Fibroblast of mammary gland (primary cell): Measurements from ENCODE around the gene MAML3.
"Not testable (repeated sequence)": the region's sequence is repeated elsewhere in the genome, so short reads cannot be mapped to it uniquely, and the experiment has no call there.

Source experiments
- DNase-seq: peaks from one replicate; pipeline ENCODE4 v3.0.0-alpha.2; 2010; ENCODE audit warnings: low read depth
- H3K4me3 ChIP-seq: 2 replicates; pipeline ENCODE4 v1.5.1; 2011; ENCODE audit warnings: low read depth, mild to moderate bottlenecking, low read length, moderate library complexity; ENCODE audit not compliant: control insufficient read depth
- TF ChIP-seq, protein P1 (sequence below): conservative IDR thresholded peaks from 2 replicates; pipeline ENCODE4 v1.5.1; 2011; ENCODE audit warnings: low read depth, low read length, inconsistent platforms; ENCODE audit not compliant: control insufficient read depth, insufficient read depth

Gene MAML3

DNA sequence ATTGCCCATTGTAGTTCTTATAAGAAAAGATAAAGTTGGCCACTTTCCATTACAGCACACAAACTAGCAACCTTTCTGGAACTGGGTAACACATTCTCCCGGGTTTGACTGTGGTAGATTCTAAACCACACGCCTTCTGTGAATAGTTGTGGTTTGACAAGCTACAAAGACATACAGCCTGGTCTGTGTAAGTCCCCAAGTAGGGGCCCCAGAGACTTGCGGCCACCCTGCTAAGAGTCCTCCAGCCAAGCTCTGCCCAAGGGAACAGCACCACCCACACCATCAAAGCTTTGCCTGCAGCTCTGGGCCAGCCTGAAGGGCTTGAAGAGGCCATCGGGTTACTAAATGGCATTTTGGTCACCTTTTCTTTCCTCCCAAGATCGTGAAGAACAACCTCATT lies 203.4 kb downstream of the MAML3 start:
- DNase-seq = peak; percentile 35
- H3K4me3 ChIP-seq = no peak overlapping the region
- TF ChIP-seq, protein P1, sequence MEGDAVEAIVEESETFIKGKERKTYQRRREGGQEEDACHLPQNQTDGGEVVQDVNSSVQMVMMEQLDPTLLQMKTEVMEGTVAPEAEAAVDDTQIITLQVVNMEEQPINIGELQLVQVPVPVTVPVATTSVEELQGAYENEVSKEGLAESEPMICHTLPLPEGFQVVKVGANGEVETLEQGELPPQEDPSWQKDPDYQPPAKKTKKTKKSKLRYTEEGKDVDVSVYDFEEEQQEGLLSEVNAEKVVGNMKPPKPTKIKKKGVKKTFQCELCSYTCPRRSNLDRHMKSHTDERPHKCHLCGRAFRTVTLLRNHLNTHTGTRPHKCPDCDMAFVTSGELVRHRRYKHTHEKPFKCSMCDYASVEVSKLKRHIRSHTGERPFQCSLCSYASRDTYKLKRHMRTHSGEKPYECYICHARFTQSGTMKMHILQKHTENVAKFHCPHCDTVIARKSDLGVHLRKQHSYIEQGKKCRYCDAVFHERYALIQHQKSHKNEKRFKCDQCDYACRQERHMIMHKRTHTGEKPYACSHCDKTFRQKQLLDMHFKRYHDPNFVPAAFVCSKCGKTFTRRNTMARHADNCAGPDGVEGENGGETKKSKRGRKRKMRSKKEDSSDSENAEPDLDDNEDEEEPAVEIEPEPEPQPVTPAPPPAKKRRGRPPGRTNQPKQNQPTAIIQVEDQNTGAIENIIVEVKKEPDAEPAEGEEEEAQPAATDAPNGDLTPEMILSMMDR = no peak

- not testable (repeated sequence) for DNase-seq, H3K4me3 ChIP-seq
These were observed 209.1 kb downstream of the MAML3 start for GRCh38 chr4:139944916-139945315.

GRCh38 chr4:139943277-139943676 lies 210.7 kb downstream of the MAML3 start:
- TF ChIP-seq, protein P1 = no peak

DNA sequence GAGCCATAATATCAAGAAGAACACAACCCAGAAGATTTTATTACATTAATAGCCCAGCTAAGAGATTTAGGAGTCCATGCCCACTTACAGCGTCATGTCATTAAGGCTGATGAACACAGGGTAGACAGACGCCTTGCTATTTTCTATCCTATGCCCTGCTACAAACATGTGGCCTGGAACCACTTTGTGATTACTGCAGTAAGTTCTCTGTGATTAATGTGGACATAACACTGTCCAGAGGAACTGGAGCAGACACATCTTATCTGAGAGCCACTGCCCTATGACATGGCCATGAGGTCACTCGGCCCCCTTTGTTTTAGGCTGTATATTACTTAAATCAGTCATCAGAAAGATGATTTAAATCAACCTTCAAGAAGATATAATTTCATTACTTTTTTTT lies 211.7 kb downstream of the MAML3 start:
- no peak for DNase-seq
- TF ChIP-seq, protein P1 = no peak
- no peak overlapping the region for H3K4me3 ChIP-seq

More at GRCh38 chr4:139943277-139943676, 210.7 kb downstream of the MAML3 start:
- no peak for DNase-seq
- H3K4me3 ChIP-seq = no peak overlapping the region

GRCh38 chr4:139940600-139940999 lies 213.4 kb downstream of the MAML3 start:
- H3K4me3 ChIP-seq = no peak overlapping the region
- TF ChIP-seq, protein P1 = no peak
- DNase-seq = no peak

- no peak overlapping the region for H3K4me3 ChIP-seq
- no peak for DNase-seq
- TF ChIP-seq, protein P1 = no peak
These were observed 215.6 kb downstream of the MAML3 start for GRCh38 chr4:139938414-139938813.

GRCh38 chr4:139935911-139936310 lies 218.1 kb downstream of the MAML3 start:
- no peak for DNase-seq
- TF ChIP-seq, protein P1 = no peak

More at GRCh38 chr4:139935911-139936310, 218.1 kb downstream of the MAML3 start:
- no peak overlapping the region for H3K4me3 ChIP-seq
